ENCODE measurements around the gene NUP210. TPM values are rescaled to one million over a fixed set of nuclear protein-coding genes. Genes with fewer than 3 reads are reported as not detected.

The NUP210 gene
- total and polyA plus RNA-seq, 3 experiments from 2014 or later, result 87.4 to 146 (median 143) TPM

DNA sequence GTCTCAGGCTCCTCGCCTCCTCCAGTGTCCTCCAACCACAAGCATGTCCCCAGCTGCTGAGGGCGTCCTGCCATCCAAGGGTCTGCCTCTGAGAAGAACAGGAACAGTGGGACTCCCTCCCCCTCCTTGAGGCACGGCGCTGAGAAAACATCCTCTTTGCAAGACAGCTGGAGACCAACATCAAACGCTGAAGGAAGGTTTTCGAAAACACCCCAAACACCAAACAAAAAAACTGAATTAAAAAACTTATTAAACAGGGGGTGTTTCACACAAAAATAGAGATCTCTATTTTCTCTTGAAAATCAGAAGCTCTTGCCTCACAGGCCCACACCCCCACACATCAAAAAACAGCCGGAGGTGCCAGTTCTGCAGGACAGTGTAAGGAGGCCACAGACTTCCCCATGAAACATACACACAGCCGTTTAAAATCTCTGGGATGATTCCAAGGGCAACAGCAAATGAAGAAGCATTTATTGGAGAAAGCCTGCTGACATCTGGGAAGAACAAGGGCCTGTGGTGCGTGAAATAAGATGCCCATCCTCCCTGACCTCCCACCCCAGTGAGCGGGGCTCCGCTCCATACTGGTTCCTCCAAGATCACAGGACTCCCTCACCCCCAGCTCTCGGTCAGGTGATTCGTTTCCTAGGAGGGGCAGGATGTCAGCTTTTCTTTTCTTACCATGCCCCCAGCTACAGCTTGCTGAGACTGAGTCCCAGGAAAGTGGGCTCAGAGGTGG, 71.3 kb downstream of the NUP210 start:
- Histone ChIP-seq H3K9me3 (ENCODE audit: low read length) (no peaks in the 10 kb centered on the region), H3K27ac (ENCODE audit: low read depth, low read length) (no peak overlapping the region), H3K4me1 (ENCODE audit: insufficient read depth, low read length) (peaks cover 50% of the 10 kb centered on the region), H3K36me3 (ENCODE audit: insufficient read depth, low read length) (peaks cover 47% of the 10 kb centered on the region), H3K27me3 (ENCODE audit: insufficient read depth, low read length, poor library complexity, severe bottlenecking) (no peaks in the 10 kb centered on the region), H3K4me3 (ENCODE audit: low read length) (peak overlapping the region; percentile 5)
- DNase-seq, result peak in 1 of 5 donors; percentile 48
- Mint-ChIP-seq H3K4me1 (peaks cover 47 to 59% (median 55%) of the 10 kb centered on the region in 3 donors), H3K9me3 (no peaks in the 10 kb centered on the region), H3K4me3 (peak overlapping the region in 5 of 7 donors; percentile 12 to 75 (median 50)), H3K27me3 (no peaks in the 10 kb centered on the region), H3K27ac (peak overlapping the region; percentile 13 to 92 (median 80)), H3K36me3 (peaks cover 7 to 91% (median 23%) of the 10 kb centered on the region in 3 donors)
- POLR2A ChIA-PET, result interaction anchor here (0.6 kb wide), 1 partner anchor 53 kb away, joined by 3 read pairs; no protein-coding TSS in a partner anchor
- CTCF ChIA-PET, result interaction anchor here (1.3 to 10.2 kb wide), 4 partner anchors 10 to 256 kb away, joined by 3 to 125 read pairs (median 3); no protein-coding TSS in a partner anchor

DNA sequence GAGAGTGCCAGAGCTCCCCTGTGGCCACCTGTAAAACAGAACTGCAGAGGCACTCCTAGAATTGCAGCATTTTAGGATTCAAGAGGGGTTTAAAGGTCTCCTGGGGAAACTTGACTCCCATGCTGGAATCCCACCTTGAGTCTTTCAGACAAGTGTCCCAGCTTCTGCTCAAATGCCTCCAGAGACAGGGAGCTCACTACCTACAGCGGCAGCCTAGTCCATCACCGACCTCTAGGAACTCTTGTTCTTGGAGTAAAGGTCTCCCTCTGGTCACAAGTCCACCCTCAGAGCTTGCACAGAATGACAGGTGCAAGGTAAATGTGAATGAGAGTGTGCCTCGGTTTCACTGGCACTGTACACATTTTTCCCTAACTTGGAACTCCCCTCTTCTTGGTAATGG, 72.0 kb downstream of the NUP210 start:
- Histone ChIP-seq H3K27ac (ENCODE audit: low read depth, low read length) (no peak overlapping the region), H3K4me3 (ENCODE audit: low read length) (no peak overlapping the region), H3K27me3 (ENCODE audit: insufficient read depth, low read length, poor library complexity, severe bottlenecking) (no peaks in the 10 kb centered on the region), H3K9me3 (ENCODE audit: low read length) (no peaks in the 10 kb centered on the region), H3K4me1 (ENCODE audit: insufficient read depth, low read length) (peaks cover 50% of the 10 kb centered on the region), H3K36me3 (ENCODE audit: insufficient read depth, low read length) (peaks cover 40% of the 10 kb centered on the region)
- no peaks in the 10 kb centered on the region for H3K9me3 Mint-ChIP-seq
- no peak for DNase-seq
- peak overlapping the region in 5 of 8 donors; percentile 13 to 92 (median 77) for H3K27ac Mint-ChIP-seq
- H3K4me1 Mint-ChIP-seq, result peaks cover 53 to 59% (median 55%) of the 10 kb centered on the region in 3 donors
- ChIA-PET CTCF (interaction anchor here (1.3 to 10.2 kb wide), 2 partner anchors 71 to 106 kb away, joined by 3 to 125 read pairs; no protein-coding TSS in a partner anchor), POLR2A (no interaction called here)
- H3K36me3 Mint-ChIP-seq, result peaks cover 7 to 88% (median 22%) of the 10 kb centered on the region in 3 donors
- no peaks in the 10 kb centered on the region for H3K27me3 Mint-ChIP-seq
- no peak overlapping the region for H3K4me3 Mint-ChIP-seq

DNA sequence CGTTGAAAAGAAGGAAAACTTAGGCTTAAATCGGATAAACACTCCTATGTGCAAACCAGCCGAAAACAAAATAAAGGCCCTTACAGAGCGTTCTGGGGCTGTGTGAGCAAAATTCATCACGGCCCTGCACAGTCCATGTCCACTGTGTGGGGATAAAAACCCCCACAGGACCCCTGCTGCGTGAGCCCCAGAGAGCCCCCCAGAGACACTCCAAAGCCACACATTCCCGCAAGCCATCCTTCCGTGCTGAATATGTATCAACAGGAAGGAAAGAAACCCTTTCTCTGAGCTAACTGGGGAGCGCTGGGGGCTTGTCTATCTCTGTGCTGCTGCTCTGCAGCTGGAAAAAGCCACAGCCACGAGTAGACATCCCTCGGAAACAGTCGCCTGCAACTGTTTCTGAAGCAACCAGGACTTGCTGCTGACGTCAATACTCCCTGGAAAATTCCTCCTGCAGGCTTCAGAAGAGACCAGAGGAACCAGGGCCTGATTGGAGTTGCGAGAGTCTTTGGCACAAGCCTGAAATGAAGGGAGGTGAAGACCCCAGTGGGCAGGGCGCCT, 72.7 kb downstream of the NUP210 start:
- POLR2A ChIA-PET, result interaction anchor here (1.1 kb wide), 1 partner anchor 45 kb away, joined by 3 read pairs; no protein-coding TSS in a partner anchor
- Mint-ChIP-seq H3K4me1 (peaks cover 53 to 59% (median 55%) of the 10 kb centered on the region in 3 donors), H3K36me3 (peaks cover 7 to 87% (median 21%) of the 10 kb centered on the region in 3 donors), H3K9me3 (no peaks in the 10 kb centered on the region), H3K27ac (peak overlapping the region; percentile 13 to 86 (median 73)), H3K27me3 (no peaks in the 10 kb centered on the region), H3K4me3 (peak overlapping the region in 1 of 7 donors; percentile 2)
- CTCF ChIA-PET, result interaction anchor here (10.2 kb wide), 1 partner anchor 107 kb away, joined by 125 read pairs; no protein-coding TSS in a partner anchor
- H3K27me3 ChIP-seq (ENCODE audit: insufficient read depth, low read length, poor library complexity, severe bottlenecking), result no peaks in the 10 kb centered on the region
- DNase-seq, result no peak
- H3K27ac ChIP-seq (ENCODE audit: low read depth, low read length), result no peak overlapping the region
- H3K4me1 ChIP-seq (ENCODE audit: insufficient read depth, low read length), result peaks cover 50% of the 10 kb centered on the region
- H3K9me3 ChIP-seq (ENCODE audit: low read length), result no peaks in the 10 kb centered on the region
- peak overlapping the region; percentile 15 for H3K4me3 ChIP-seq (ENCODE audit: low read length)
- peaks cover 37% of the 10 kb centered on the region for H3K36me3 ChIP-seq (ENCODE audit: insufficient read depth, low read length)

DNA sequence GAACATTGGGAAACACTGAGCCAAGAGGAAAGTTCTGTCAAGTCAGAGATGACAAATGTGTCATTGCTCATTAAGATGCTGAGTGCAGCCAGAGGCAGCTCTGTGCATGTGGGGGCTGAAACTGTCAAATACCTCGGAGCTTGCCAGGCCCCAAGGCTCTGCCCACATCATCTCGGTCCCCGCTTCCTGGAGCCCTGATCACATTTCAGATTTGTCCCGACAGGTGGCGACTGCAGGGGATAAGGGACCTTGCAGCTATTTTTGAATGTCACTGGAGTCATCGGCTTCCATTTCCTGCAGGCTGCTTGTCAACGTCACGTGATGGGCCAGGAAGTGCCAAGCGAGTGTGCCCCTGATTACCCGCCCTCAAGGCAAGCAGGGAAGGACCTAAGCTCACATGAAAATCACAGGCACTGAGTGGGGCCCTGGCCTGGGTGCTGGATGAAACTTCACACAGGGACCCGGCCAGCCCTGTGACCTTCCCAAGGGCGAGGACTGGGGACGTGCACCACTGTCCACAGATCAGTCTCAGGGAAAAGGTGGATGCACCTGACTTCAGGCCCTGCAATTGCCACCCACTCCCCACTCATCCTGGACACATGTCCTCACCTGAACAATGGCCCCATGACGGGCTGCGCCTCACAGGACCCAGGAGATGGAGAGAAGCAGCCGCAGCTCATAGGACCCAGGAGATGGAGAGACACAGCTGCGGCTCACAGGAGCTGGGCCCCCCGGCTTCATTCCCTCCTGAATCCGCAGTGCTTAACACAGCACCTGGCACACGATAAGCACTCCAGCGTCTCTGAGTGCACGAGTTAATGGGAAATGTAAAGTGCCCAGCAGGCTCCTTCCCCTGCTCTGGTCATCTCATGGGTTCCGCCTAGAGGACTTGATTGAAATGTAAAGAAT, 73.4 kb downstream of the NUP210 start:
- Mint-ChIP-seq H3K36me3 (peaks cover 7 to 88% (median 21%) of the 10 kb centered on the region in 3 donors), H3K9me3 (no peaks in the 10 kb centered on the region), H3K27ac (peak overlapping the region; percentile 13 to 86 (median 76)), H3K4me3 (peak overlapping the region in 4 of 7 donors; percentile 25 to 53 (median 40)), H3K4me1 (peaks cover 54 to 59% (median 55%) of the 10 kb centered on the region in 3 donors), H3K27me3 (no peaks in the 10 kb centered on the region)
- peak; percentile 49 to 83 (median 74) for DNase-seq
- ChIA-PET CTCF (interaction anchor here (0.7 to 10.2 kb wide), 12 partner anchors 8 to 114 kb away, joined by 3 to 125 read pairs (median 4); no protein-coding TSS in a partner anchor), POLR2A (interaction anchor here (0.6 to 1.3 kb wide), 5 partner anchors 46 to 106 kb away, joined by 3 to 6 read pairs (median 3); no protein-coding TSS in a partner anchor)
- Histone ChIP-seq H3K36me3 (ENCODE audit: insufficient read depth, low read length) (peaks cover 37% of the 10 kb centered on the region), H3K27ac (ENCODE audit: low read depth, low read length) (no peak overlapping the region), H3K9me3 (ENCODE audit: low read length) (no peaks in the 10 kb centered on the region), H3K4me1 (ENCODE audit: insufficient read depth, low read length) (peaks cover 50% of the 10 kb centered on the region), H3K4me3 (ENCODE audit: low read length) (peak overlapping the region; percentile 11), H3K27me3 (ENCODE audit: insufficient read depth, low read length, poor library complexity, severe bottlenecking) (no peaks in the 10 kb centered on the region)

DNA sequence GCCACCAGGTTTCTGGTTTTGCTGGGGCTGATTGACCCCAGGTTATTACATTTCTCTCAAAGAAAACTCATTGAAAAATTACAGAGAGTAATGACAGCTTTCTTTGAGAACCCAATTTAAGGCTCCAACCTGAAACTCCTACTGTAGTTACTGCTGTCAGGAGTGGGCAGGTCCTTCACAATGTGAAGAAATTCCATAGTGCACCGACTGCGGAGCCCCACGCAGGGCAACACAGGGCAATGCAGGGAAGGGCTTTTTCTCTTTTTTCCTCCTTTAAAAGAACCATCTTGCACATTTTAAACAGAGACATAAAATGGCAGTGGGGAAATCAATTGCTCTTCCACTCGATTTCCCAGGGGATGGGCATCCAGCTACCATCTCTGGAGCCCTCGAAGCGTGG, 74.3 kb downstream of the NUP210 start:
- H3K4me1 ChIP-seq (ENCODE audit: insufficient read depth, low read length), result peaks cover 50% of the 10 kb centered on the region
- H3K27ac Mint-ChIP-seq, result peak overlapping the region in 4 of 8 donors; percentile 27 to 86 (median 80)
- no peak overlapping the region for H3K4me3 Mint-ChIP-seq
- H3K4me3 ChIP-seq (ENCODE audit: low read length), result no peak overlapping the region
- no peak for DNase-seq
- no peaks in the 10 kb centered on the region for H3K9me3 Mint-ChIP-seq
- peaks cover 54 to 59% (median 55%) of the 10 kb centered on the region in 3 donors for H3K4me1 Mint-ChIP-seq
- no peaks in the 10 kb centered on the region for H3K9me3 ChIP-seq (ENCODE audit: low read length)
- H3K36me3 Mint-ChIP-seq, result peaks cover 7 to 88% (median 14%) of the 10 kb centered on the region in 3 donors
- peaks cover 39% of the 10 kb centered on the region for H3K36me3 ChIP-seq (ENCODE audit: insufficient read depth, low read length)
- ChIA-PET POLR2A (interaction anchor here (1.0 to 1.3 kb wide), 2 partner anchors 68 to 73 kb away, joined by 3 to 6 read pairs; no protein-coding TSS in a partner anchor), CTCF (interaction anchor here (0.7 to 10.2 kb wide), 10 partner anchors 9 to 115 kb away, joined by 3 to 125 read pairs (median 4); no protein-coding TSS in a partner anchor)
- no peaks in the 10 kb centered on the region for H3K27me3 ChIP-seq (ENCODE audit: insufficient read depth, low read length, poor library complexity, severe bottlenecking)
- no peaks in the 10 kb centered on the region for H3K27me3 Mint-ChIP-seq
- no peak overlapping the region for H3K27ac ChIP-seq (ENCODE audit: low read depth, low read length)

DNA sequence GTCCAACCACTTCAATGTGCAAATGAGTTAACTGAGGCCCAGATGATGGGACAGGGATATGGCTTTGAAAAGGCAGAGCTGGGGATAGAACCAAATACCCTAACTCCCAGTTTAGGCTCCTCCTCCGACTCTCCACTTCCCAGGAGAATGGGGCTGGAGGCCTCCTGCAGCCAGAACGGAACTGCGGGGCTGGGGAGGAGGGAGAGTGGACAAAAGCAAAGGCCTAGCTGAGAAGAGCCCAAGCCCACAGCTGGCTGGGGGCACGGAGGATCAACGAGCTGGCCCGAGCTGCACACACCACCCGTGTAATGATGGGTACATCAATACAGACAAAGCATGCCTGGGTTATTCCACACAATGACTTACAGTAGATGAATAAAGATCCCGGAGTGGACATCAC, 74.8 kb downstream of the NUP210 start:
- CTCF ChIA-PET, result interaction anchor here (1.6 to 10.2 kb wide), 5 partner anchors 10 to 116 kb away, joined by 4 to 125 read pairs (median 5); no protein-coding TSS in a partner anchor
- peaks cover 50% of the 10 kb centered on the region for H3K4me1 ChIP-seq (ENCODE audit: insufficient read depth, low read length)

DNA sequence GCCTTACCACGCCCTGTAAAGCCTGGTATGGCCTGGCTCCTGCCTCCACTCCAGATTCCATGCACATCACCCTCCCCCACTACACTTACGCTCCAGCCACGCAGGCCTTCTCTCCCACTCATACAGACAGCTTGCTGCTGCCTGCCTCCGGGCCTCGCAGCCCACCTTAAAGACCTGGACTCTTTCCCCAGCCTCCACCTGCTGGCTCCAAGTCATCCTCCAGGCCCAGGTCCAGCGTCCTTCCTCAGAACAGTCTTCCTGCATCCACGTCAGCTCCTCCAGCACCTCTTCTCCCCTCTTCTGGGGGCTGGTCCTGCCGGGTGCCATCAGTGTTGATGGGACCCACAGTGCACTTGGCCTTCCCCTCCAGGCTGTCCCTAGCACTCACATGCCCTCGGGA, 75.5 kb downstream of the NUP210 start:
- Mint-ChIP-seq H3K27me3 (no peaks in the 10 kb centered on the region), H3K36me3 (peaks cover 7 to 90% (median 8%) of the 10 kb centered on the region in 3 donors), H3K27ac (peak overlapping the region in 7 of 8 donors; percentile 26 to 95 (median 77)), H3K4me1 (peaks cover 47 to 51% (median 49%) of the 10 kb centered on the region in 3 donors), H3K9me3 (no peaks in the 10 kb centered on the region), H3K4me3 (peak overlapping the region in 1 of 7 donors; percentile 38)
- Histone ChIP-seq H3K4me1 (ENCODE audit: insufficient read depth, low read length) (peaks cover 44% of the 10 kb centered on the region), H3K4me3 (ENCODE audit: low read length) (no peak overlapping the region), H3K27ac (ENCODE audit: low read depth, low read length) (no peak overlapping the region), H3K27me3 (ENCODE audit: insufficient read depth, low read length, poor library complexity, severe bottlenecking) (no peaks in the 10 kb centered on the region), H3K36me3 (ENCODE audit: insufficient read depth, low read length) (peaks cover 43% of the 10 kb centered on the region), H3K9me3 (ENCODE audit: low read length) (no peaks in the 10 kb centered on the region)
- DNase-seq, result no peak
- CTCF ChIA-PET, result interaction anchor here (2.5 to 10.2 kb wide), 2 partner anchors 110 to 116 kb away, joined by 8 to 125 read pairs; no protein-coding TSS in a partner anchor
- POLR2A ChIA-PET, result no interaction called here

More for the DNA sequence above, 74.8 kb downstream of the NUP210 start:
- Mint-ChIP-seq H3K9me3 (no peaks in the 10 kb centered on the region), H3K27ac (peak overlapping the region in 2 of 8 donors; percentile 27 to 50), H3K4me1 (peaks cover 52 to 57% (median 53%) of the 10 kb centered on the region in 3 donors), H3K4me3 (no peak overlapping the region), H3K27me3 (no peaks in the 10 kb centered on the region), H3K36me3 (peaks cover 7 to 90% (median 12%) of the 10 kb centered on the region in 3 donors)
- Histone ChIP-seq H3K36me3 (ENCODE audit: insufficient read depth, low read length) (peaks cover 43% of the 10 kb centered on the region), H3K27ac (ENCODE audit: low read depth, low read length) (no peak overlapping the region), H3K27me3 (ENCODE audit: insufficient read depth, low read length, poor library complexity, severe bottlenecking) (no peaks in the 10 kb centered on the region), H3K4me3 (ENCODE audit: low read length) (no peak overlapping the region), H3K9me3 (ENCODE audit: low read length) (no peaks in the 10 kb centered on the region)
- no peak for DNase-seq
- POLR2A ChIA-PET, result no interaction called here

All from CD8-positive, alpha-beta memory T cell (primary cell).